ENCODE results near the gene TMCO5A. TPM values are rescaled to one million over a fixed set of nuclear protein-coding genes. Genes with fewer than 3 reads are reported as not detected.

Gene TMCO5A
- total and polyA plus RNA-seq, 9 of the 15 experiments (the other 6 are each of a cell fraction or from before 2014, with no cell fraction given) = not detected

DNA sequence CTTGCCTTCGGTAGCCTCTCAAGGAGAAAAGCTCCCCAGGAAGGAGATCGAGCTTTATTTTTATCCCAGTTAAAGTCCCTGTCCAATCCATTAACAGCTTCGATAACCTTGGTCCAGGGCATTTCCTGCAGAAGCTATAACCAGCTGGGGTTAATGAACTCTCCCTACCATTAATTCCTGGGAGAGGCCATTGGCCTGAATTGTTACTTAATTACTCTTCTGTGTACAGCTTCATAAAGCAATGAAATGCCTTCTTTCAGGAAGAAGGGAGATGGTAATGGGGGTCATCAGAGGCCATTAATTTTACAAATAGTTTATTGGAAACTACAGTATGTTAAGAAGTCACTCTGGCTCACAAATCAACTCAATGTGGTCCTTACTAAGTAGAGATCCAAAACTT lies 1.9 kb upstream of the TMCO5A start (continued):
- TF ChIP-seq, protein P1, sequence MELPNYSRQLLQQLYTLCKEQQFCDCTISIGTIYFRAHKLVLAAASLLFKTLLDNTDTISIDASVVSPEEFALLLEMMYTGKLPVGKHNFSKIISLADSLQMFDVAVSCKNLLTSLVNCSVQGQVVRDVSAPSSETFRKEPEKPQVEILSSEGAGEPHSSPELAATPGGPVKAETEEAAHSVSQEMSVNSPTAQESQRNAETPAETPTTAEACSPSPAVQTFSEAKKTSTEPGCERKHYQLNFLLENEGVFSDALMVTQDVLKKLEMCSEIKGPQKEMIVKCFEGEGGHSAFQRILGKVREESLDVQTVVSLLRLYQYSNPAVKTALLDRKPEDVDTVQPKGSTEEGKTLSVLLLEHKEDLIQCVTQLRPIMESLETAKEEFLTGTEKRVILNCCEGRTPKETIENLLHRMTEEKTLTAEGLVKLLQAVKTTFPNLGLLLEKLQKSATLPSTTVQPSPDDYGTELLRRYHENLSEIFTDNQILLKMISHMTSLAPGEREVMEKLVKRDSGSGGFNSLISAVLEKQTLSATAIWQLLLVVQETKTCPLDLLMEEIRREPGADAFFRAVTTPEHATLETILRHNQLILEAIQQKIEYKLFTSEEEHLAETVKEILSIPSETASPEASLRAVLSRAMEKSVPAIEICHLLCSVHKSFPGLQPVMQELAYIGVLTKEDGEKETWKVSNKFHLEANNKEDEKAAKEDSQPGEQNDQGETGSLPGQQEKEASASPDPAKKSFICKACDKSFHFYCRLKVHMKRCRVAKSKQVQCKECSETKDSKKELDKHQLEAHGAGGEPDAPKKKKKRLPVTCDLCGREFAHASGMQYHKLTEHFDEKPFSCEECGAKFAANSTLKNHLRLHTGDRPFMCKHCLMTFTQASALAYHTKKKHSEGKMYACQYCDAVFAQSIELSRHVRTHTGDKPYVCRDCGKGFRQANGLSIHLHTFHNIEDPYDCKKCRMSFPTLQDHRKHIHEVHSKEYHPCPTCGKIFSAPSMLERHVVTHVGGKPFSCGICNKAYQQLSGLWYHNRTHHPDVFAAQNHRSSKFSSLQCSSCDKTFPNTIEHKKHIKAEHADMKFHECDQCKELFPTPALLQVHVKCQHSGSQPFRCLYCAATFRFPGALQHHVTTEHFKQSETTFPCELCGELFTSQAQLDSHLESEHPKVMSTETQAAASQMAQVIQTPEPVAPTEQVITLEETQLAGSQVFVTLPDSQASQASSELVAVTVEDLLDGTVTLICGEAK (IDR thresholded peaks at IDR 0.05) = no peak
- TF ChIP-seq, protein P1 (CRISPR knock-in tag; IDR thresholded peaks at IDR 0.05) = no peak
- TF ChIP-seq ZNF696 (CRISPR knock-in tag; conservative IDR thresholded peaks at IDR 0.05) = no peak
- TF ChIP-seq, protein P2, sequence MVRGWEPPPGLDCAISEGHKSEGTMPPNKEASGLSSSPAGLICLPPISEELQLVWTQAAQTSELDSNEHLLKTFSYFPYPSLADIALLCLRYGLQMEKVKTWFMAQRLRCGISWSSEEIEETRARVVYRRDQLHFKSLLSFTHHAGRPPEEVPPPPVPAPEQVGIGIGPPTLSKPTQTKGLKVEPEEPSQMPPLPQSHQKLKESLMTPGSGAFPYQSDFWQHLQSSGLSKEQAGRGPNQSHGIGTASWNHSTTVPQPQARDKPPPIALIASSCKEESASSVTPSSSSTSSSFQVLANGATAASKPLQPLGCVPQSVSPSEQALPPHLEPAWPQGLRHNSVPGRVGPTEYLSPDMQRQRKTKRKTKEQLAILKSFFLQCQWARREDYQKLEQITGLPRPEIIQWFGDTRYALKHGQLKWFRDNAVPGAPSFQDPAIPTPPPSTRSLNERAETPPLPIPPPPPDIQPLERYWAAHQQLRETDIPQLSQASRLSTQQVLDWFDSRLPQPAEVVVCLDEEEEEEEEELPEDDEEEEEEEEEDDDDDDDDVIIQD (CRISPR knock-in tag; IDR thresholded peaks at IDR 0.05) = no peak
- TF ChIP-seq HMG20A (CRISPR knock-in tag; conservative IDR thresholded peaks at IDR 0.05) = no peak
